Activated CD4-positive, CD25-positive, alpha-beta regulatory T cell treated with anti-CD3 and anti-CD28 coated beads, Interleukin-2, amount 50 U/mL, for 72 hours (primary cell): Measurements from ENCODE around the gene CYP2C18.
"Not testable (repeated sequence)": the region's sequence is repeated elsewhere in the genome, so short reads cannot be mapped to it uniquely, and the experiment has no call there.

Source experiments
- DNase-seq: peaks from one replicate; pipeline ENCODE4 v3.0.0; 2021

CYP2C18 gene

DNA sequence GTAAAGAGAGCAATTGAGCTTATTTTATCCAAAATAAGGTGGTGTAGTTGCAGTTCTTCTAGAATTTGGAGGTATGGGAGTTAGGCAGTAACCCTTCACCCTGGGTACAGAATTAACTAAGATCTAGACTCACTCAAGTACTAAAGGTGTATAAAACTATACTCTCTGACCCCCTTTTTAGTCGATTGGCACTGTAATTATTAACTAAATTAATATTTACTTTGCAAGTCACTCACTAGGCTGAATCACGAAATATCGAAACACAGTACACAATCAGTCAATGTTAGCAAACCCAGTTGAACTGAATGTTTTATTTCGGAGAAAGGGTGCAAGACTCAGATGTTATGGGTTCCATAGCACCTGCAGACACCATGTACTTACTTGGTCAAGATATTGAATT lies 64.3 kb downstream of the CYP2C18 start:
- no peak for DNase-seq

DNA sequence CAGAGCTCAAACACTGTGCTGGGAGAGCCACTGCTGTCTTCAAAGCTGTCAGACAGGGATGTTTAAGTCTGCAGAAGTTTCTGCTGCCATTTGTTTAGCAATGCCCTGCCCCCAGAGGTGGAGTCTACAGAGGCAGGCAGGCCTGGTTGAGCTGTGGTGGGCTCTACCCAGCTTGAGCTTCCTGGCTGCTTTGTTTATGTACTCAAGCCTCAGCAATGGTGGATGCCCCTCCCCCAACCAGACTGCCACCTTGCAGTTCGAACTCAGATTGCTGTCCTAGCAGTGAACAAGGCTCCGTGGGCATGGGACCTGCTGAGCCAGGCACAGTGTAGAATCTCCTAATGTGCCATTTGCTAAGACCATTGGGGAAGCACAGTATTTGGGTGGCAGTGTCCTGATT lies 74.4 kb downstream of the CYP2C18 start:
- DNase-seq, result no peak

DNA sequence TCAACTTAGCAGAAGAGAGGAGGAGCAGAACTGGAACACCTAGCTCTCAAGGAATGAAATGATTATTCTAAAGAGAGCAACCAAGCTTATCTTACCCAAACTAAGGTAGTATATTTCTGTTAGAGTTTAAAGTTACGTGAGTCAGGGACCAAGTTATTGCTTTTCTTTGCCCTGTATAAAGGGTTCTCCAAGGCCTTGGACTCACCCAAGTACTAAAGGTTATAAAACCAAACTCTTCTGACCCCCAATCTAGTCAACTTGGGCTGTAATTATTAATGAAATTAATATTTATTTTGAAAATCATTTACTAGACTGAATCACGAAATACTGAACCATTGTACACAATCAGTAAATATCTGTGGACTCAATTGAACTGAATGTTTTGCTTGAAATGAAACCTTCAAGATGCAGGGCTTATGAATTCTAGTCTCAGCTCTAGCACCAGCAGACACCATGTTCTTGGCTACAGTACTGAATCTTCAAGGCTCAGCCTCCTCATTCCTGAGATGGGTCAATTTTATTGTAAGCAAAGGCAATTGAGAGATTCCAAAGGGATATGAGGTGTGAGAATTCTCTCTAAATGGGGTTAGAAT lies 77.2 kb downstream of the CYP2C18 start:
- no peak for DNase-seq

DNA sequence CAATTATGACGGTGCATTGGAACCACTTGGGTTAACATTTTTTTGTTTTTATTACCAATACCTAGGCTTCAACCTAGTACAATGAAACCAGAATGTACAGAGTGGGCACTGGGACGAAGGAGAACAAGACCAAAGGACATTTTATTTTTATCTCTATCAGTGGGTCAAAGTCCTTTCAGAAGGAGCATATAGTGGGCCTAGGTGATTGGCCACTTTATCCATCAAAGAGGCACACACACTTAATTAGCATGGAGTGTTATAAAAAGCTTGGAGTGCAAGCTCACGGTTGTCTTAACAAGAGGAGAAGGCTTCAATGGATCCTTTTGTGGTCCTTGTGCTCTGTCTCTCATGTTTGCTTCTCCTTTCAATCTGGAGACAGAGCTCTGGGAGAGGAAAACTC lies 78.9 kb downstream of the CYP2C18 start, which contains the start of gene CYP2C19:
Gene CYP2C19 (plus strand): TSS at position 289 of the 400 bp plus-strand sequence. CDS start 25 bp downstream, at position 314.
- no peak for DNase-seq

DNA sequence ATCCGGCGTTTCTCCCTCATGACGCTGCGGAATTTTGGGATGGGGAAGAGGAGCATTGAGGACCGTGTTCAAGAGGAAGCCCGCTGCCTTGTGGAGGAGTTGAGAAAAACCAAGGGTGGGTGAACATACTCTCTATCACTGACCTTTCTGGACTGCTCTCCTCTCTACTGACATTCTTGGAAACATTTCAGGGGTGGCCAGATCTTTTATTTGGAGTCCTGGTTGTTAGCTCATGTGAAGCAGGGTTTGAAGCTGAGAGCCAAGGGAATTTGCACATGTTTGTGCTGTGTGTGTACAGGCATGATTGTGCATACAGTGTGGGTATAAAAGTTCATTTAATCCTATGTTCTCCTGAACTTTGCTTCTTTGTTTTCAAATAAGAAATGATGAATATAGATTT lies 91.9 kb downstream of the CYP2C18 start:
- DNase-seq, result not testable (repeated sequence)

DNA sequence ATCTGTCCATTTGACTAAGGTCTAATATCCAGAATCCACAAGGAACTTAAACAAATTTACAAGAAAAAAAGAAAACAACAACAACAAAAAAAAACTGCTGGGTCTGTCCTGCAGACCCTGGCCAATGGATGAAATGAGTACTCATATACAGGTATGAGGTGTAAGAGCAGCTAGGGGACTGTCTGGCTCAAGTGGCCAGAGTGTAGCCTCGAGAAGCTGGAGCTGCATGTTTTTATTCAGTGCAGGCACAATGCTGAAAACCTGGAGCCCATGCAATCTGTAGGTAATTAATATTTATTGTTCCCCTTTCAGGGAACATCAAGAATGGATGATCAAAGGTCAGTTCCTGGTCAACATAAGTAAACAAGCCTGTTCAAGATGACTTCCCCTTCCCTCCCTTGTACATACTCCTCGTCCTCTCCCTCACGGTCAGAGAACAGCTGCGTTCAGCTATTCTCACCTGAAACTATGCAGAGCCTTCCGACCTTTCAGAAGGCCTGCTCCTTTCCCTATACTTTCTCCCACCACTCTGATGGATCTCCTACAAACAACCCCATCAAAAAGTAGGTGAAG lies 94.4 kb downstream of the CYP2C18 start:
- no peak for DNase-seq

DNA sequence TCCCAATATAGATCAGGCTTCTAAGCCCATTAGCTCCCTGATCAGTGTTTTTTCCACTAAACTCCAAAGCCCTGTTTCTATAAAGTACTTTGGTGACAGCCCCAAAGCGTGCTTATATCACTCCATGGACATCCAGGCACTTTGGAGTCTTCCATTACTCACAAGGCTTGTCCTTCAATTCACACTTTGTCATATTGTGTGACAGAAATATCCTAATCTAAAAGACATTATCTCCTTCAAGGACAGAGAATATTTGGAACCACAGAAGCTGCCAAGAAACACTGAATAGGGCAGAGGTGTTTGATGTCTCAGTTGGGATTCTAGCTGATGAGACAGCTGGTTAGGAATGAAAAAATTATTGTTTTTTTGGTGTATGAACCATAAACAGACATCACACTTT lies 97.3 kb downstream of the CYP2C18 start:
- DNase-seq, result no peak

DNA sequence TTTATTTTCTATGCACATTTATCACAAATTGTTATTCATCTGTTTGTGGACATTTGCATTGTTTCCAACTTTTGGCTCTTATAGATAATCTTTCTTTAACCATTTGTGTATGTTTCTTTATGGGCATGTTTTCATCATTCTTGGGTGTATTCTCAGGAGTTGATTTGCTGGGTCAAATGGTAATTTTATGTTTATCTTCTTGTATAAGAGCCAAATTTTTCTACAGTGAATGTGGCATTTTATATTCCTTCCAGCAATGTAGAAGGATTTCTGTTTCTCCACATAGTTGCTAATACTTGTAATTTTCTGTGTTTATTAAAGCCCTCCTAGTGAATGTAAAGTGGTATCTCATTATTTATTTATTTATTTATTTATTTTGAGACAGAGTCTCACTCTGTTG lies 100.7 kb downstream of the CYP2C18 start:
- no peak for DNase-seq

DNA sequence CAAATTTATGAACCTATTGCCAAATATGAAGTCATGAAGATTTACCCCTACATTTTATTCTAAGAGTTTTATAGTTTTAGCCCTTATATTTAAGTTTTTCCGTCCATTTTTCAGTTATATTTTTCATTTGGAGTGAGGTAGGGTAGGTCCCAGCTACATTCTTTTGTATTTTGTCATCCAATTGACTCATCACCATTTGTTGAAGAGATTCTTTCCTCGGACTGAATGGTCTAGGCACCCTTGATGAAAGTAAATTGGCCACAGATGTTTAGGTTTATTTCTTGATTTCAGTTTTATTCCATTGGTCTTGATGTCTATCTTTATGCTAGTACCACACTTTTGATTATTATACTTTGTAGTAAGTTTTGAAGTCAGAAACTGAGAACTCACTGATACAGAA lies 101.7 kb downstream of the CYP2C18 start:
- DNase-seq, result no peak
